Measurements from ENCODE around the gene DYNC2I2.

DNA sequence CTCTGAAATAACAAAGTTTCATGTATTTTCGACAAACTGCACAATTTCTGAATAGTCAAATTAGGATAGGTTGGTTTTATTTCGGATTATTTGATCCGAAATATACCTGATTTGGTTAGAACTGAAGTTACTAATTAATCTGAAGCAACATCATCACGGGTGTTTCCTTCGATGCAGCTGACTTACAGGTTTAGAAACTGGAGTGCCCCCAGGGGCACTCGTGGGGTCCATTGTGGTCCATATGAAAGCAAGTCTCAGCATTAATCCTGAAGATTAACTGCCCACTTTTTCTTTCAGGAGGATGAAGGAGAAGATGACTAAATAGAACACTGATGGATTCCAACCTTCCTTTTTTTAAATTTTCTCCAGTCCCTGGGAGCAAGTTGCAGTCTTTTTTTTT is 37.7 kb upstream of the DYNC2I2 start:
- no peak for TF ChIP-seq CTCF (IDR thresholded peaks at IDR 0.05)
- no peak for TF ChIP-seq POLR2A (IDR thresholded peaks at IDR 0.05)

Data from breast epithelium (tissue), 3 donors.